Left hindlimb (tissue), 1 donor: ENCODE data around the gene PDZD7.

Experiments
- DNase-seq: peaks from one replicate; pipeline ENCODE4 v3.0.0-alpha.2; 2018

Gene PDZD7

GRCh38 chr10:101000127-101000914, 30.6 kb downstream of the PDZD7 start:
- no peak for DNase-seq

- DNase-seq: no peak
Measured at GRCh38 chr10:100999742-101000126, 31.2 kb downstream of the PDZD7 start, which contains the start of gene LZTS2. Gene LZTS2, plus strand, starts transcription at chr10:100999808. Its CDS starts 2,731 bp downstream, at chr10:101002539.

GRCh38 chr10:100998991-100999741, 31.8 kb downstream of the PDZD7 start:
- DNase-seq: peak; percentile 90

- peak; percentile 93 for DNase-seq
Measured at GRCh38 chr10:100998183-100998990, 32.5 kb downstream of the PDZD7 start.

GRCh38 chr10:100997360-100998182, 33.4 kb downstream of the PDZD7 start:
- DNase-seq: peak; percentile 63

GRCh38 chr10:100996678-100997359, 34.1 kb downstream of the PDZD7 start:
- no peak for DNase-seq

- DNase-seq: no peak
Measured at GRCh38 chr10:100995181-100995580, 35.7 kb downstream of the PDZD7 start.

- peak; percentile 55 for DNase-seq
Measured at GRCh38 chr10:100993986-100994708, 36.8 kb downstream of the PDZD7 start.

- no peak for DNase-seq
Measured at GRCh38 chr10:100989088-100989487, 41.8 kb downstream of the PDZD7 start.

- no peak for DNase-seq
Measured at GRCh38 chr10:100988166-100988565, 42.8 kb downstream of the PDZD7 start.

GRCh38 chr10:100987685-100988049, 43.3 kb downstream of the PDZD7 start:
- DNase-seq: no peak

GRCh38 chr10:100986952-100987684, 43.8 kb downstream of the PDZD7 start, which contains the start of the genes MRPL43 and TWNK:
Gene MRPL43, minus strand, starts transcription at chr10:100987497. Its CDS starts 54 bp downstream, at chr10:100987443.
Gene TWNK, plus strand, starts transcription at chr10:100987543. Its CDS starts 668 bp downstream, at chr10:100988211.
- peak; percentile 88 for DNase-seq

GRCh38 chr10:100986623-100986951, 44.3 kb downstream of the PDZD7 start:
- DNase-seq: no peak

- DNase-seq: no peak
Measured at GRCh38 chr10:100985336-100985735, 45.6 kb downstream of the PDZD7 start.

- DNase-seq: no peak
Measured at GRCh38 chr10:100984672-100985177, 46.2 kb downstream of the PDZD7 start.

GRCh38 chr10:100983868-100984671, 46.9 kb downstream of the PDZD7 start:
- no peak for DNase-seq

- DNase-seq: no peak
Measured at GRCh38 chr10:100982916-100983830, 47.8 kb downstream of the PDZD7 start.
